ENCODE measurements around the gene LRBA.

Gene LRBA

GRCh38 chr4:150974252-150974640, 40.8 kb downstream of the LRBA start:
- DNase-seq (no peak), ATAC-seq (ENCODE audit: insufficient read depth, low read depth) (no peak)
- Histone ChIP-seq H3K9me3 (ENCODE audit: insufficient read depth, low read length, severe bottlenecking) (no peaks in the 10 kb centered on the region), H3K79me2 (ENCODE audit: insufficient read depth, low read length) (peaks cover 35% of the 10 kb centered on the region), H3K9ac (ENCODE audit: low read depth, low read length) (no peak overlapping the region), H3K36me3 (ENCODE audit: insufficient read depth, low read length) (no peaks in the 10 kb centered on the region), H3K27ac (ENCODE audit: low read length) (no peak overlapping the region), H4K20me1 (ENCODE audit: insufficient read depth, low read length) (peaks cover 5% of the 10 kb centered on the region; the same call in 1 of the 2 replicates), H2AFZ (ENCODE audit: low read depth, low read length) (no peak overlapping the region), H3K4me3 (ENCODE audit: low read depth in 1 of 2, low read length in 2 of 2) (no peak overlapping the region), H3K27me3 (ENCODE audit: insufficient read depth, low read length, poor library complexity) (no peaks in the 10 kb centered on the region), H3K4me1 (ENCODE audit: insufficient read depth, low read length) (no peaks in the 10 kb centered on the region), H3K4me2 (ENCODE audit: insufficient read depth, low read length) (no peak overlapping the region)
- TF ChIP-seq CTCF (IDR thresholded peaks at IDR 0.05; ENCODE audit: borderline replicate concordance, extremely low read depth, low read length, poor library complexity, severe bottlenecking) (no peak), EZH2 (IDR thresholded peaks at IDR 0.05; ENCODE audit: borderline replicate concordance, low read depth, low read length, severe bottlenecking) (no peak)

- H3K4me2 ChIP-seq (ENCODE audit: insufficient read depth, low read length), result no peak overlapping the region
- no peak for ATAC-seq (ENCODE audit: insufficient read depth, low read depth)
- H2AFZ ChIP-seq (ENCODE audit: low read depth, low read length), result no peak overlapping the region
- no peaks in the 10 kb centered on the region for H3K27me3 ChIP-seq (ENCODE audit: insufficient read depth, low read length, poor library complexity)
- DNase-seq, result no peak
- no peak overlapping the region for H3K27ac ChIP-seq (ENCODE audit: low read length)
- no peak overlapping the region for H3K9ac ChIP-seq (ENCODE audit: low read depth, low read length)
- H3K4me1 ChIP-seq (ENCODE audit: insufficient read depth, low read length), result no peaks in the 10 kb centered on the region
- peaks cover 35% of the 10 kb centered on the region for H3K79me2 ChIP-seq (ENCODE audit: insufficient read depth, low read length)
- peaks cover 5% of the 10 kb centered on the region; the same call in 1 of the 2 replicates for H4K20me1 ChIP-seq (ENCODE audit: insufficient read depth, low read length)
- H3K4me3 ChIP-seq (ENCODE audit: low read depth in 1 of 2, low read length in 2 of 2), result no peak overlapping the region
- H3K36me3 ChIP-seq (ENCODE audit: insufficient read depth, low read length), result no peaks in the 10 kb centered on the region
- no peaks in the 10 kb centered on the region for H3K9me3 ChIP-seq (ENCODE audit: insufficient read depth, low read length, severe bottlenecking)
- no peak for TF ChIP-seq EZH2 (IDR thresholded peaks at IDR 0.05; ENCODE audit: borderline replicate concordance, low read depth, low read length, severe bottlenecking)
- no peak for TF ChIP-seq CTCF (IDR thresholded peaks at IDR 0.05; ENCODE audit: borderline replicate concordance, extremely low read depth, low read length, poor library complexity, severe bottlenecking)
These were observed 41.3 kb downstream of the LRBA start for GRCh38 chr4:150973626-150974251.

- no peaks in the 10 kb centered on the region for H3K4me1 ChIP-seq (ENCODE audit: insufficient read depth, low read length)
- no peak overlapping the region for H3K4me3 ChIP-seq (ENCODE audit: low read depth in 1 of 2, low read length in 2 of 2)
- TF ChIP-seq EZH2 (IDR thresholded peaks at IDR 0.05; ENCODE audit: borderline replicate concordance, low read depth, low read length, severe bottlenecking) (no peak), CTCF (IDR thresholded peaks at IDR 0.05; ENCODE audit: borderline replicate concordance, extremely low read depth, low read length, poor library complexity, severe bottlenecking) (no peak)
- no peaks in the 10 kb centered on the region for H3K9me3 ChIP-seq (ENCODE audit: insufficient read depth, low read length, severe bottlenecking)
- no peak overlapping the region for H3K9ac ChIP-seq (ENCODE audit: low read depth, low read length)
- H3K79me2 ChIP-seq (ENCODE audit: insufficient read depth, low read length), result peaks cover 27% of the 10 kb centered on the region
- no peak overlapping the region for H3K4me2 ChIP-seq (ENCODE audit: insufficient read depth, low read length)
- DNase-seq (no peak), ATAC-seq (ENCODE audit: insufficient read depth, low read depth) (no peak)
- no peak overlapping the region for H2AFZ ChIP-seq (ENCODE audit: low read depth, low read length)
- H3K27me3 ChIP-seq (ENCODE audit: insufficient read depth, low read length, poor library complexity), result no peaks in the 10 kb centered on the region
- peaks cover 5% of the 10 kb centered on the region; the same call in 1 of the 2 replicates for H4K20me1 ChIP-seq (ENCODE audit: insufficient read depth, low read length)
- H3K27ac ChIP-seq (ENCODE audit: low read length), result no peak overlapping the region
- H3K36me3 ChIP-seq (ENCODE audit: insufficient read depth, low read length), result no peaks in the 10 kb centered on the region
These were observed 42.5 kb downstream of the LRBA start for GRCh38 chr4:150972592-150972991.
